Muscle of leg (tissue), 11 donors: Measurements from ENCODE around the gene ZNF154. TPM values are rescaled to one million over a fixed set of nuclear protein-coding genes. Genes with fewer than 3 reads are reported as not detected.

Experiments
- DNase-seq: peaks from one replicate; pipeline ENCODE4 v3.0.0; 2013
- H3K27ac ChIP-seq: one replicate; pipeline ENCODE4 v1.5.1; 2013; ENCODE audit warnings: mild to moderate bottlenecking, low read length, control low read depth
- H3K27me3 ChIP-seq: one replicate; pipeline ENCODE4 v1.6.1; 2013; ENCODE audit warnings: low read length; ENCODE audit not compliant: control insufficient read depth, insufficient read depth
- H3K36me3 ChIP-seq: one replicate; pipeline ENCODE4 v1.6.1; 2013; ENCODE audit warnings: low read length; ENCODE audit not compliant: control insufficient read depth, insufficient read depth
- H3K4me1 ChIP-seq: one replicate; pipeline ENCODE4 v1.6.1; 2013; ENCODE audit warnings: low read length; ENCODE audit not compliant: control insufficient read depth, insufficient read depth
- H3K4me3 ChIP-seq: one replicate; pipeline ENCODE4 v1.5.1; 2013; ENCODE audit warnings: low read length, control low read depth
- H3K9me3 ChIP-seq: replicated peaks from 2 replicates; pipeline ENCODE4 v1.6.1; 2013; ENCODE audit warnings: low read depth, low read length; ENCODE audit not compliant: control insufficient read depth
- WGBS: methylation state at CpG from one replicate; pipeline ENCODE4 v1.1.5; 2013; ENCODE audit warnings: missing lambda C conversion rate; ENCODE audit not compliant: insufficient coverage; 5-methylcytosine and 5-hydroxymethylcytosine counted together
- polyA plus RNA-seq, 8 donors: library from polyadenylated mRNA; unstranded; fragments of 120-200 nt; gene quantifications; one replicate each; pipeline versions ENCODE4 v1.2.1 to v1.2.3, GENCODE V29; 2013; ENCODE audit warnings: inconsistent platforms in 1 of 8, low replicate concordance in 1 of 8; ENCODE audit not compliant: insufficient read length in 8 of 8, insufficient read depth in 1 of 8
- total RNA-seq: library from RNA; stranded (reverse); fragments of 120-200 nt; gene quantifications from one replicate; pipeline ENCODE4 v1.2.4, GENCODE V29; 2013

The ZNF154 gene
- total and polyA plus RNA-seq, 9 donors: 7.6 to 14.2 (median 9.8) TPM

GRCh38 chr19:57720878-57721277 lies 11.9 kb upstream of the ZNF154 start:
- 94% methylated on average over 9 of the region's 10 CpGs for WGBS
- Histone ChIP-seq H3K36me3 (peaks cover 53% of the 10 kb centered on the region), H3K4me1 (no peaks in the 10 kb centered on the region), H3K4me3 (no peak overlapping the region), H3K27ac (no peak overlapping the region), H3K27me3 (no peaks in the 10 kb centered on the region), H3K9me3 (peaks cover 78% of the 10 kb centered on the region)
- DNase-seq: no peak

- Histone ChIP-seq H3K27ac (no peak overlapping the region), H3K4me3 (no peak overlapping the region), H3K9me3 (peaks cover 76% of the 10 kb centered on the region), H3K4me1 (no peaks in the 10 kb centered on the region), H3K36me3 (peaks cover 51% of the 10 kb centered on the region), H3K27me3 (no peaks in the 10 kb centered on the region)
- 82% methylated on average over 2 of the region's 4 CpGs for WGBS
- DNase-seq: no peak
Measured at GRCh38 chr19:57719901-57720519, 11.0 kb upstream of the ZNF154 start.

GRCh38 chr19:57719424-57719823 lies 10.4 kb upstream of the ZNF154 start:
- Histone ChIP-seq H3K4me1 (no peaks in the 10 kb centered on the region), H3K4me3 (no peak overlapping the region), H3K36me3 (peaks cover 49% of the 10 kb centered on the region), H3K9me3 (peaks cover 77% of the 10 kb centered on the region), H3K27ac (no peak overlapping the region), H3K27me3 (no peaks in the 10 kb centered on the region)
- DNase-seq: no peak

GRCh38 chr19:57712222-57712621 lies 3.2 kb upstream of the ZNF154 start:
- Histone ChIP-seq H3K4me3 (no peak overlapping the region), H3K9me3 (peaks cover 32% of the 10 kb centered on the region), H3K27ac (no peak overlapping the region), H3K27me3 (no peaks in the 10 kb centered on the region), H3K4me1 (peaks cover 5% of the 10 kb centered on the region), H3K36me3 (peaks cover 12% of the 10 kb centered on the region)
- no CpG with 5 or more reads among the region's 1 CpG for WGBS
- no peak for DNase-seq

GRCh38 chr19:57709616-57710015 lies 612 bp upstream of the ZNF154 start:
- peak overlapping the region; percentile 86 for H3K27ac ChIP-seq
- peak overlapping the region; percentile 59 for H3K4me3 ChIP-seq
- DNase-seq: no peak
- H3K4me1 ChIP-seq: peaks cover 5% of the 10 kb centered on the region
- no CpG with 5 or more reads among the region's 15 CpGs for WGBS
- H3K9me3 ChIP-seq: peaks cover 38% of the 10 kb centered on the region
- peaks cover 34% of the 10 kb centered on the region for H3K36me3 ChIP-seq
- H3K27me3 ChIP-seq: peaks cover 2% of the 10 kb centered on the region

- no peak overlapping the region for H3K4me3 ChIP-seq
- no peak for DNase-seq
- H3K9me3 ChIP-seq: peaks cover 59% of the 10 kb centered on the region
- no peak overlapping the region for H3K27ac ChIP-seq
- H3K27me3 ChIP-seq: peaks cover 2% of the 10 kb centered on the region
- H3K36me3 ChIP-seq: peaks cover 63% of the 10 kb centered on the region
- 100% methylated on average over 1 of the region's 1 CpG for WGBS
- H3K4me1 ChIP-seq: peaks cover 5% of the 10 kb centered on the region
Measured at GRCh38 chr19:57706346-57706745, 2.7 kb downstream of the ZNF154 start.

GRCh38 chr19:57701625-57702024 lies 7.4 kb downstream of the ZNF154 start:
- no CpG with 5 or more reads among the region's 6 CpGs for WGBS
- H3K9me3 ChIP-seq: peaks cover 78% of the 10 kb centered on the region

GRCh38 chr19:57689750-57690149 lies 19.3 kb downstream of the ZNF154 start:
- H3K4me1 ChIP-seq: no peaks in the 10 kb centered on the region
- no peak overlapping the region for H3K27ac ChIP-seq
- WGBS: no CpG with 5 or more reads among the region's 3 CpGs
- no peak overlapping the region for H3K4me3 ChIP-seq
- peaks cover 51% of the 10 kb centered on the region for H3K36me3 ChIP-seq
- H3K9me3 ChIP-seq: peaks cover 78% of the 10 kb centered on the region
- DNase-seq: no peak
- H3K27me3 ChIP-seq: no peaks in the 10 kb centered on the region

More at GRCh38 chr19:57701625-57702024, 7.4 kb downstream of the ZNF154 start:
- Histone ChIP-seq H3K4me1 (no peaks in the 10 kb centered on the region), H3K36me3 (peaks cover 73% of the 10 kb centered on the region), H3K27ac (no peak overlapping the region), H3K4me3 (no peak overlapping the region), H3K27me3 (peaks cover 2% of the 10 kb centered on the region)
- DNase-seq: no peak

GRCh38 chr19:57688011-57688763 lies 20.8 kb downstream of the ZNF154 start:
- WGBS: no CpG with 5 or more reads among the region's 6 CpGs
- Histone ChIP-seq H3K9me3 (peaks cover 84% of the 10 kb centered on the region), H3K27me3 (no peaks in the 10 kb centered on the region), H3K4me1 (no peaks in the 10 kb centered on the region), H3K4me3 (no peak overlapping the region), H3K36me3 (peaks cover 63% of the 10 kb centered on the region), H3K27ac (no peak overlapping the region)
- no peak for DNase-seq

GRCh38 chr19:57687363-57688010 lies 21.5 kb downstream of the ZNF154 start:
- Histone ChIP-seq H3K9me3 (peaks cover 86% of the 10 kb centered on the region), H3K4me1 (peaks cover 6% of the 10 kb centered on the region), H3K36me3 (peaks cover 59% of the 10 kb centered on the region), H3K27ac (no peak overlapping the region), H3K4me3 (no peak overlapping the region), H3K27me3 (no peaks in the 10 kb centered on the region)
- no peak for DNase-seq
- 100% methylated on average over 4 of the region's 12 CpGs for WGBS
